Muscle of back (tissue), 13 donors: ENCODE measurements around the gene ZC3H14. TPM values are rescaled to one million over a fixed set of nuclear protein-coding genes. Genes with fewer than 3 reads are reported as not detected.
A peak's percentile ranks its signal among the peaks of the same experiment; 100 is the strongest.
"Not testable (repeated sequence)": the region's sequence is repeated elsewhere in the genome, so short reads cannot be mapped to it uniquely, and the experiment has no call there.

Experiments
- DNase-seq, 3 donors: peaks; one replicate each; pipeline versions ENCODE4 v3.0.0 to v3.0.0-alpha.2; 2013
- long read RNA-seq, 9 donors: transcript quantifications; one replicate each; lab custom pipeline, GENCODE V29; 2026
- polyA plus RNA-seq, 10 donors: library from polyadenylated mRNA; unstranded; fragments of 120-200 nt; gene quantifications; one replicate each; pipeline ENCODE4 v1.2.1, GENCODE V29; 2013; ENCODE audit not compliant: insufficient read length in 10 of 10

The ZC3H14 gene, protein sequence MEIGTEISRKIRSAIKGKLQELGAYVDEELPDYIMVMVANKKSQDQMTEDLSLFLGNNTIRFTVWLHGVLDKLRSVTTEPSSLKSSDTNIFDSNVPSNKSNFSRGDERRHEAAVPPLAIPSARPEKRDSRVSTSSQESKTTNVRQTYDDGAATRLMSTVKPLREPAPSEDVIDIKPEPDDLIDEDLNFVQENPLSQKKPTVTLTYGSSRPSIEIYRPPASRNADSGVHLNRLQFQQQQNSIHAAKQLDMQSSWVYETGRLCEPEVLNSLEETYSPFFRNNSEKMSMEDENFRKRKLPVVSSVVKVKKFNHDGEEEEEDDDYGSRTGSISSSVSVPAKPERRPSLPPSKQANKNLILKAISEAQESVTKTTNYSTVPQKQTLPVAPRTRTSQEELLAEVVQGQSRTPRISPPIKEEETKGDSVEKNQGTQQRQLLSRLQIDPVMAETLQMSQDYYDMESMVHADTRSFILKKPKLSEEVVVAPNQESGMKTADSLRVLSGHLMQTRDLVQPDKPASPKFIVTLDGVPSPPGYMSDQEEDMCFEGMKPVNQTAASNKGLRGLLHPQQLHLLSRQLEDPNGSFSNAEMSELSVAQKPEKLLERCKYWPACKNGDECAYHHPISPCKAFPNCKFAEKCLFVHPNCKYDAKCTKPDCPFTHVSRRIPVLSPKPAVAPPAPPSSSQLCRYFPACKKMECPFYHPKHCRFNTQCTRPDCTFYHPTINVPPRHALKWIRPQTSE
- polyA plus RNA-seq: 10 to 100 TPM; 31.2 to 46.0 (median 39.2) TPM
- long read RNA-seq, donor 1, partial matches to known transcripts: 0 of 1 reads
- long read RNA-seq, donor 1, other reads (novel, unspliced or antisense): 0 of 1 reads
- long read RNA-seq, donor 2, partial matches to known transcripts: 0 of 1 reads
- long read RNA-seq, donor 2, other reads (novel, unspliced or antisense): 0 of 1 reads
- long read RNA-seq, donor 3: 0 reads
- long read RNA-seq, donor 4, partial matches to known transcripts: 0 of 1 reads
- long read RNA-seq, donor 4, other reads (novel, unspliced or antisense): 0 of 1 reads
- long read RNA-seq, donor 5, full-length matches to known transcripts: 3 of 3 reads
- long read RNA-seq, donor 5, partial matches to known transcripts: 0 of 3 reads
- long read RNA-seq, donor 5, other reads (novel, unspliced or antisense): 0 of 3 reads
- long read RNA-seq, donor 6, partial matches to known transcripts: 0 of 1 reads
- long read RNA-seq, donor 6, other reads (novel, unspliced or antisense): 0 of 1 reads
- long read RNA-seq, donor 7, partial matches to known transcripts: 0 of 3 reads
- long read RNA-seq, donor 7, other reads (novel, unspliced or antisense): 0 of 3 reads
- long read RNA-seq, donor 8, full-length matches to known transcripts: 1 of 1 reads
- long read RNA-seq, donor 8, partial matches to known transcripts: 0 of 1 reads
- long read RNA-seq, donor 8, other reads (novel, unspliced or antisense): 0 of 1 reads
- long read RNA-seq, donor 9: 0 reads

- peak; percentile 88 to 97 (median 93) for DNase-seq
These were observed at the start of gene ZC3H14 for GRCh38 chr14:88562831-88563686. Gene ZC3H14 (plus strand): TSS chr14:88563037. CDS start chr14:88563134, 97 bp downstream.

- no peak for DNase-seq
These were observed 47.2 kb upstream of the ZC3H14 start for GRCh38 chr14:88515499-88516221.

GRCh38 chr14:88516861-88517357, 45.9 kb upstream of the ZC3H14 start:
- no peak for DNase-seq

- DNase-seq: peak in 1 of 3 donors; percentile 7
These were observed 44.0 kb upstream of the ZC3H14 start for GRCh38 chr14:88518592-88519512.

GRCh38 chr14:88519907-88520306, 42.9 kb upstream of the ZC3H14 start:
- DNase-seq: no peak

- DNase-seq: no peak
These were observed 41.0 kb upstream of the ZC3H14 start for GRCh38 chr14:88521818-88522217.

DNA sequence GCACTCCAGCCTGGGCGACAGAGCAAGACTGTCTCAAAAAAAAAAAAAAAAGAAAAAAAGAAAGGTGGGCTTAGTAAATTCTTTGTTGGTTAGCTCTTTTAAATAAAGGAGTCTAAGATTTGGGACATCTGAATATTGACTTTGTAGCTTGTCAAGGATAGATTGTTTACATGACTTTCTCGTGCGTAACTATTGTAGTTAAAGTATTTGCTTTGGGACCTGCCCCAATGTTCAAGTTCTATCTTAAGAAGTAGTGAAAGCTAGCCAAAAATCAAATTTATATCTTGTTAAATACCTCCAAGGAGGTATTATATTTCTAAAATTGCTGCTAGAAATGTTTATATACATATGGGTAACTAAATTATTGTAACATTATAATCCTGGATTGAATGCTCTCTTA, 40.4 kb upstream of the ZC3H14 start:
- no peak for DNase-seq

GRCh38 chr14:88529889-88530288, 32.9 kb upstream of the ZC3H14 start:
- DNase-seq: not testable (repeated sequence)

DNA sequence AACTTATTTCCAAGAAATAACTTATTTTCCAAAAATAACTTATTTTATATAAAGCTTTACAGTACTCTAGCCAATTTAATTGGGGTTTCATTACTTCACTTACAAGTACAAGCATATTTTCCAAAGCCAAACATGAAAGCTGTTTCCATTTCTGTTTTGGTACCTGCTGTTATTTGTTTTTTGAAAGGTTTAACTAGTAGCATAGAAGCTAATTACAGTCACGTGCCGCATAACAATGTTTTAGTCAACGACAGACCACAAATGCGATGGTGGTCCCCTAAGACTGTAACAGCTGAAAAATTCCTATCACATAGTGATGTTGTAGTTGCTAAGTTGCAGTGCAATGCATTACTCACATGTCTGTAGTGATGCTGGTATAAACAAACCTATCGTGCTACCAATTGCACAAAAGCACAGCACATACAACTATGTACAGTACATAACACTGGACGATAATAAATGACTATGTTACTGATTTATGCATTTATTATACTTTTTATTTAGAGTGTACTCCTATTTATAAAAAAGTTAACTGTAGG, 29.7 kb upstream of the ZC3H14 start:
- no peak for DNase-seq

DNA sequence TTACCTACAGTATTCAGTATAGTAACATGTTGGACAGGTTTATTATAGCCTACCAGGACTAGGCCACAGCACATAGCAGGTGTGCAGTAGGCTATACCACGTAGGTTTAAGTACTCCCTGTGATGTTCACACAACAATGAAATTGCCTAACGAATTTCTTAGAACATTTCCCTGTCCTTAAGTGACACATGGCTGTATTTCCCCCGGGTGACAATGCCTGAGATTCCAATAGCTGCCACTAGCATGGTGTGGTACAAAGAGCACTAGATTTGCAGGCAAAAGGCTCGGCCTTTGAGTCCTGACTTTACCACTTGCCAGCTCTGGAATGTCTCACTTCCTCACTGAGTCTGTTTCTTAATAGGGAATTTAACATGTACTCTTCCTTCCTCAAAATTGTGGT, 27.7 kb upstream of the ZC3H14 start:
- DNase-seq: no peak

- DNase-seq: no peak
These were observed 27.0 kb upstream of the ZC3H14 start for GRCh38 chr14:88535813-88536212.

DNA sequence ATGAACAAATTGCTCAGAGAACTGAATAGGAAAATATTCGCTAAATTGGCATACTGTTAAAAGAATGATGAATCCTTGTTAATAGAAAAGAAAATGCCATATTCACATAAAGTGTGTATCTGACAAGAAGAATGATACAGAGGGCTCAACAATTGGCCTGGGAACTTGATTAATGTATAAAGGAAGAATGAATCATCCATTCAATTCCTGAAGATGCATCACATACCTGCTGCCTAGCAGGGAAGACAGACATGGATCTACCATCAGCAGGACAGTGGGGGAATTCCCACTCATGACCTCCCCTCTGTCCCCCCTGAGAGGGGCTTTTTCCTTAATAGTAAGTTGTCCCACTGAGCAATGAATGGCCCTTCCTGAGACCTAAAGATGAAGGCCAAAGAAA, 21.5 kb upstream of the ZC3H14 start:
- DNase-seq: no peak

GRCh38 chr14:88542857-88543795, 19.7 kb upstream of the ZC3H14 start:
- DNase-seq: no peak

GRCh38 chr14:88545256-88545655, 17.6 kb upstream of the ZC3H14 start:
- DNase-seq: no peak

- DNase-seq: no peak
These were observed 16.0 kb upstream of the ZC3H14 start for GRCh38 chr14:88546621-88547385.

DNA sequence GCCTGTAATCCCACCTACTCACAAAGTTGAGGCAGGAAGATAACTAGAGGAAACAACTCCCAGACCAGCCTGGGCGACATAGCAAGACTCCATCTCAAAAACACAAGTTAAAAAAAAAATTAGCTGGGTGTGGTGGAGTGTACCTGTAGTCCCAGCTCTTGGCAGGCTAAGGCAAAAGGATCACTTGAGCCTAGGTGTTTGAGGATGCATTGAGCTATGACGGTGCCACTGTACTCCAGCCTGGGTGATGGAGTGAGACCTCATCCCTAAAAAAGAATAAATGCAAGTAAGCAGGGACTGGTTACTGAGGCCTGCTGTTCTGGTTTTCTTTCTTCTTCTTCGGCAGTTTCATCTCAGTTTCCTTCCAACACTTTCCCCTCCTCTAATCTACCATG, 15.5 kb upstream of the ZC3H14 start:
- no peak for DNase-seq
